Glomerular endothelial cell (primary cell): ENCODE results near the gene RAB15. TPM values are rescaled to one million over a fixed set of nuclear protein-coding genes. Genes with fewer than 3 reads are reported as not detected.
A peak's percentile ranks its signal among the peaks of the same experiment; 100 is the strongest.

Source experiments
- DNase-seq: peaks from one replicate; pipeline ENCODE4 v3.0.0-alpha.2; 2011; ENCODE audit warnings: low read depth, low spot score; ENCODE audit errors: extremely low read depth
- total RNA-seq: library from RNA; depleted of rRNA; stranded (reverse); fragments of >200 nt; gene quantifications from 2 replicates; pipeline ENCODE4 v1.2.3, GENCODE V29; 2015

Gene RAB15
- 17.6 and 19.0 TPM in 2 replicates for total RNA-seq

DNA sequence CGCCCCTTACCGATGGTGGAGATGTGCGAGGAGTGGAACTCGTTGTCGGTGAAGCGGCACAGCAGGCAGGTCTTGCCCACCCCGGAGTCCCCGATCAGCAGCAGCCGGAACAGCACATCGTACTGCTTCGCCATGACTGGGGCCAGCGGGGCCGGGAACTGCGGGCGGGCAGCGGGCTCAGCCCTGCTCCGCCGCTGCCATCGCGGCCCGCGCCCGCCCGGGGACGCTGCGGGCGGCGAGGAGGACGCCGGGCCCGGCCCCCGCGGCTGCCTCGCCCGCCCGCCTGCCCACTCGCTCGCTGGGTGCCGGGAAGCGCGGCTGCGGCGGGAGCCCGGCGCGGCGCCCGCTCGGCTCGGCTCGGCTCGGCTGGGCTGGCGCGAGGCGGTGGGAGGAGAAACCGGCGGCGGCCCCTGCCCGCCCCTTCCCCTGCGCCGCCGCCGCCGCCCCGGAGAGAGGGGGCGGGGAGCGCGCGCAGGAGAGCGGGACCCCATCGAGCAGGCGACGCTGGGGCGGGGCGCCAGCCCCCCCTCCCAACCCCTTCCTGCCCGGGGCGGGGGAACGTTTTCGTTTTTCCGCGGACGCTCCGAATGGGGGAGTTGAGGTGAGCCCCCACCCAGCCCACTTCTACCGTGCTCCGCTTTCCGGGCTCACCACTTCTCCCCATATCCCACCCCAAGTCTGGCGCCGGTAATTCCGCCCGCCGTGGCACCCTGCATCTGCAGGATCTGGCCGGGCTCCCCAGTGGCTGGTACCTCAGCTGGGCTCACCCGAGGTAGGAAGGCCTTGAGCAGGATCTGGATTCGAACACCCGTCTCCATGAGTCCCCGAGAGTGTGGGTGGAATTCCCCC lies at the start of gene RAB15:
Gene RAB15 (minus strand): TSS at position 394 of the 849 bp plus-strand sequence. CDS start 260 bp downstream, at position 134.
- DNase-seq = no peak

DNA sequence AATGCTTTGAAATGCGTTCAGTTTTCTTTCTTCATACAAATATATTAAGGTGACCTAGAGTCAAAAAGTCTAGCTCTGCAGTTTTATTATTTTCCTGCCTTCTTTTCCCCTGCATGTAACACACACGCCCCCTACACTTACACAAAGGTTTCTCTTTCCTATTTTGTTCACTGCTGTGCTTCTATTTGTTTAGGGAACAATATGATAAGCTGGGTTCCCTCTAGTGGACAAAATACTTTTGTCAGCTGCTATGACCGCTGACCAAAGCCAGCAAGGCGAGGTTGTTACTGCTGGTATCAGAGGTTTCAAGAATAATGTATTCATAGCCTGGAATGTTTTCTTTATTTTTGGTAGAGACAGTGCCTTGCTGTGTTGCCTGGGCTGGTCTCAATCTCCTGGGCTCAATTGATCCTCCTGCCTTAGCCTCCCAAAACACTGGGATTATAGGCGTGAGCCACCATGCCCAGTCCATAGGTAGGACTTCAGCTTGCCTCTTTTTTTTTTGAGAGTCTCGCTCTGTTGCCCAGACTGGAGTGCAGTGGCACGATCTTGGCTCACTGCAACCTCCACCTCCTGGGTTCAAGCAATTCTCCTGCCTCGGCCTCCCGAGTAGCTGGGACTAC lies 47.9 kb upstream of the RAB15 start:
- peak; percentile 55 for DNase-seq

- DNase-seq = no peak
These were observed 44.3 kb upstream of the RAB15 start for GRCh38 chr14:65016471-65016870.

DNA sequence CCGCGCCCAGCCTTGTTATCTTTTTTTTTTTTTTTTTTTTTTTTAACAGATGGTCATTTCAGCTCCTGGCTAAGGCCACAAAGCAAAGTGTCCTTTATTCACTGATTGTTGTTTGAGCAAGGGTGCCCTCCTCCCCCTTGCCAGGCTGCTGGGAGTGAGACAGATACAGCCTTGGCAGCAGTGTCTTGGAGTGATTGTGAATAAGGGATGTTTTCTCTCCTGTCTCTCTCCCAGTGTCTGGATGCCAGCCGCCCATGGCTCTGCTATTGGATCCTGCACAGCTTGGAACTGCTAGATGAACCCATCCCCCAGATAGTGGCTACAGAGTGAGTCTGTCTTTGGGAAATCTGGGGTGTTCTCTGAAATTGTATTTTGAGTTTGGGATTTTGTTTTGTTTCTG lies 43.3 kb upstream of the RAB15 start:
- DNase-seq = no peak

- no peak for DNase-seq
These were observed 40.2 kb upstream of the RAB15 start for GRCh38 chr14:65012353-65012752.

- no peak for DNase-seq
These were observed 39.4 kb upstream of the RAB15 start for GRCh38 chr14:65011538-65011937.

GRCh38 chr14:65010211-65010931 lies 38.2 kb upstream of the RAB15 start:
- DNase-seq = no peak

DNA sequence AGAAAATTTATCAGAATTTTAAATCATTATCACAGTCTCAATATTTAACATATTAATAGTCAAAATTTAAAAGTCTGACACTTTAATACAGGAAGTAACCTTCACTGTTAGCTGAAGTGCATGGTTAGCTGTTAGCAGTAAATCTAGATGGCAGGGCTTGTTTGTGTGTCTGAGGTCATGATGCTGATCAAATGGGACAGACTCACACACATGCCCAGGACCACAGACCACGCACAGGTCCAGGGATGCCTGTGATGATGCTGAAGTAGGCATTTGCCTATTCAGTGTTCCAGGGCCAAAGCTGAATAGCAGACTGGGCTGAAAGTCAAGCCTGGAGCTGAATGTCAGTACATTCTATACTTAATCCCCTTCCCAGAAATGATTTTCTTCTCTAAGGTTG lies 35.1 kb upstream of the RAB15 start:
- DNase-seq = no peak

DNA sequence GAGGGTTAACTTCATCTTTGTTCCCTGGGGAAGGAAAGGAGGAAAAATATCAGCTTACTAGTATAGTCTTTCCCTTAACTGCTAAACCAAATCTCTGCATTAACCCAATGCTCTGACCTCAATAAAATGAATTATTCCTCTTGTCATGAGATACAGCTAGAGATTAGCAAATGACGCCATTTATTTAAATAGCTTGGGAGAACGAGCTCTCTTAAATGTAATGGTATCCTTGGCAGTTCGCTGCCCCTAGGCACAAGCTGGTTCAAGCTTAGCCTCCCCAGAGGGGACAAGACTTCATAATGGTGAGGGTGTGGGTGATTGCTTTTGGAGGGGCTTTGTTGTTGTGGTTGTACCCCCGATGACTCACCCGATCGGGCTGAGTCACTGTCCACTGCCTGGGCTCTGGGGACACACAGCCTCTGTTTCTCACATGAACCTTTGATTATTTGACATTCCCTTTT lies 34.2 kb upstream of the RAB15 start:
- no peak for DNase-seq

DNA sequence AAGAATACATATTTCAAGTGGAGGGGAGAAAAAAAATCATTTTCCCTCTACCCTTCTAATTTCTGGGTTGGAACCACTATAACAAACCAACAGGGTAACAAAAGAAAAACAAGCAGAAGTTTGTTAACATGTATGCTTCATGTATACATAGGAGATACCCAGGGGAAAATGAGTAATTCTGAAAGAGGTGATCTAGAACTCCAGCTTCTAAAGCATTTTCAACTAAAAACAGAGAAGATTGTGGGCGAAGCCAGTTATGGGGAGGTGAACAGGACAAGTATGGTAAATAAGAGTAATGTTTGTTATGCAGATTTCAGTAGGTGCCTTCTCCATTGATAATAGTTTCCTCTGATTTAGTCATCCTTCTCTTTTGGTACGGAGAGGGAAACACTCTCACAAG lies 31.3 kb upstream of the RAB15 start:
- DNase-seq = no peak

- DNase-seq = no peak
These were observed 30.6 kb upstream of the RAB15 start for GRCh38 chr14:65002586-65003210.

GRCh38 chr14:65001723-65002122 lies 29.6 kb upstream of the RAB15 start:
- no peak for DNase-seq

- no peak for DNase-seq
These were observed 28.9 kb upstream of the RAB15 start for GRCh38 chr14:65000898-65001591.

- DNase-seq = no peak
These were observed 26.4 kb upstream of the RAB15 start for GRCh38 chr14:64998455-64998931.

GRCh38 chr14:64997108-64997794 lies 25.1 kb upstream of the RAB15 start:
- DNase-seq = no peak

- no peak for DNase-seq
These were observed 23.2 kb upstream of the RAB15 start for GRCh38 chr14:64995291-64995690.

DNA sequence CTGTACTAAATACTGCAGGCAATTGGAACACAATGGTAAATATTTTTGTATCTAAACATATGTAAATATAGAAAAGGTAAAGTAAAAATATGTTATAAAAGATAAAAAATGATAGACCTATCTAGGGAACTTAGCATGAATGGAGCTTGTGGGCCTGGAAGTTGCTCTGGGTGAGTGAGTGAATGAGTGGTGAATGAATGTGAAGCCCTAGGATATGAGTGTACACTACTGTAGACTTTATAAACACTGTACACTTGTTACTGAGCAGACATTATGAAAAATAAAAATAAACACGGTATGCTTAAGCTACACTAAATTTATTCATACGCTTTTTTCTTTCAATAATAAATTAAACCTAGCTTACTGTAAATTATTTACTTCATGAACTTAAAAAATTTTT lies 22.4 kb upstream of the RAB15 start:
- no peak for DNase-seq

DNA sequence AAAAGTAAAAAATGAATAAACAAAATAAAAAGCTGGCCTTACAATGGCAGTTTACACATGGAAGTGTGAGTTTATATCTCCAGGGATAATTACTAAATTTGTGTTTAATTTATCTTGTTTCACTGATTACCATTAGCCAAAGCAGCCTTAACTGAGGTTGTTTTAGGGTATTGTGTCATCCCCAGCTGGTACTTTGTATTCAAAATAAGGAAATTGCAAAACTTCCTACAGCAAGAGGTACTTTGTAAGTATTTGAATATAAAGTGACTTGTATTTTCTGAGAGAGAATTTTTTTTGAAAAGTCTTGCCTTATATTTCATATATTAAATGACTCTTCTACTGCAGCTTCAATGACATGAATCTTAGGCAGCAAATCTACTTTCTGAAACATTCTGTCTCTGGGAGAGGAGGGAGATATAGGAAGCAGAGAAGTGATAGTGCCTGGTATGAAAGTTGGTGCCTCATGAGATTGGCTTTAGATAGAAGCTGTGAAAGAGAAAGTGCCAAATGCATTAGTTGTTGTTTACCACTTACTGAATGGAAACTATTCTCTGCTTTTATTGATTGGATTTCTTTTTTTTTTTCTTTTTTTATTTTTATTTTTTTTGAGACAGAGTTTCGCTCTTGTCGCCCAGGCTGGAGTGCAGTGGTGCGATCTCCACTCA lies 21.3 kb upstream of the RAB15 start:
- DNase-seq = no peak

GRCh38 chr14:64992328-64992885 lies 20.3 kb upstream of the RAB15 start:
- DNase-seq = no peak
